HG03457 (cell line): Measurements from ENCODE around the gene ZBTB25.

ENCODE experiments used
- ATAC-seq: cut with Tn5 transposase; IDR thresholded peaks from one replicate; pipeline ENCODE4 v1.9.1; 2021; ENCODE audit warnings: moderate number of reproducible peaks; ENCODE audit not compliant: unreplicated experiment

Gene ZBTB25

DNA sequence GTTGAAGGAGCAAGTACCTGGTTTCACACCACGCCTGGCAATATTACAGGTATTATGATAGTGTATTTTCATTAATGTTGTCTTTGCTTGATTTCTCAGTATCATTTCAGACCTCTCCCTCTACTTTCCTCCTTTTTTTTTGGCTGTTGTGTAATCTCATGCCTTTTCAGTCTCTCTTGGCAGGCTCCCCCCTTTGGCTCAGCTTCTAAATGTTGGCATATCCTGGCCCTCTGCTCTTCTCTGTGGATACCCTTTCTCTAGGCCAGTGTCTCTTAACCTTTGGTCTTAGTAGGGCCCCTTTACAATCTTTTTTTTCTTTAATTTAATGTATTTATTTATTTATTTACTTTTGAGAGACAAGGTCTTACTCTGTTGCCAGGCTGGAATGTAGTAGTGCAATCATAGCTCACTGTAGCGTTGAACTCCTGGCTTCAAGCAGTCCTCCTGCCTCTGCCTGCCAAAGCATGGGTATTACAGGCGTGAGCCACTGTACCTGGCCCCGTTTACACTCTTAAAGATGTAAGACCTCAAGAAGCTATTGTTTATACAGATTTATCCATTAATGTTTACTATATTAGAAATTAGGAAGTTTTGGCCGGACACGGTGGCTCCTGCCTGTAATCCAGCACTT is 102.7 kb downstream of the ZBTB25 start:
- ATAC-seq = no peak
